HepG2 (cell line): Measurements from ENCODE around the gene TFEC. TPM values are rescaled to one million over a fixed set of nuclear protein-coding genes. Genes with fewer than 3 reads are reported as not detected.

Source experiments
- ATAC-seq: fragments of 200-7000 bp; cut with Tn5 transposase; 3 replicates; pipeline ENCODE4 v1.9.1; 2020; ENCODE audit warnings: mild to moderate bottlenecking, moderate library complexity
- BruUV-seq: library from RNA; stranded (reverse); fragments of 400-500 nt; replicated peaks from 2 replicates; lab custom pipeline; 2021; lab: Mats Ljungman, UMichigan
- CTCF ChIA-PET: fragments of 300-600 bp; formaldehyde crosslinking; extraction: SDS; loops from one replicate; lab custom pipeline; 2021; ENCODE audit warnings: low total read pairs, inconsistent platforms, low intra/inter-chr PET ratio; lab: Yijun Ruan, JAX
- POLR2A ChIA-PET: fragments of 350-600 bp; sonication (Branson Sonifier 250); formaldehyde crosslinking; loops from one replicate; lab custom pipeline; 2020; ENCODE audit warnings: antibody characterized with exemption, inconsistent platforms; lab: Yijun Ruan, JAX
- DNase-seq: peaks from one replicate; pipeline ENCODE4 v3.0.0-alpha.2; 2015; ENCODE audit warnings: low spot score
- FAIRE-seq: peaks from 3 replicates; lab custom pipeline; 2011; peaks lifted over from hg19 to GRCh38; lab: Jason Lieb, UNC
- H2AFZ ChIP-seq: one replicate; pipeline ENCODE4 v1.6.1; 2011; ENCODE audit warnings: low read length, inconsistent platforms
- H3K27ac ChIP-seq: fragments of 300-600 bp; 3 replicates; pipeline ENCODE4 v1.8.0; 2011; ENCODE audit warnings: mixed run types, mild to moderate bottlenecking, mixed read lengths, low read length, inconsistent platforms; ENCODE audit not compliant: insufficient read depth; ENCODE audit errors: extremely low read length
- H3K27me3 ChIP-seq, 2 experiments: fragments of 200-600 bp in 1 of 2; 2 replicates in 1 of 2; 3 replicates in 1 of 2; pipeline versions ENCODE4 v1.6.0 to v1.8.0; 2011; ENCODE audit warnings: low read length in 2 of 2, mild to moderate bottlenecking in 2 of 2, moderate library complexity in 2 of 2, inconsistent platforms in 1 of 2; ENCODE audit not compliant: insufficient read depth in 2 of 2, control insufficient read depth in 1 of 2
- H3K36me3 ChIP-seq, 2 experiments: fragments of 200-600 bp in 1 of 2; replicated peaks in 1 of 2; 2 replicates in 1 of 2; 3 replicates in 1 of 2; pipeline versions ENCODE4 v1.5.1 to v1.8.0; 2011; ENCODE audit warnings: low read length in 2 of 2, inconsistent platforms in 1 of 2; ENCODE audit not compliant: insufficient read depth in 2 of 2, control insufficient read depth in 1 of 2
- H3K4me1 ChIP-seq: 2 replicates; pipeline ENCODE4 v1.5.1; 2012; ENCODE audit warnings: low read length, inconsistent platforms; ENCODE audit not compliant: insufficient read depth
- H3K4me2 ChIP-seq: 2 replicates; pipeline ENCODE4 v1.6.0; 2011; ENCODE audit warnings: low read depth, low read length, inconsistent platforms
- H3K4me3 ChIP-seq, 3 experiments: fragments of 200-600 bp in 1 of 3; sonication (generic), shearing (Covaris generic) in 1 of 3; replicated peaks in 1 of 3; 2 replicates each; pipeline ENCODE4 v1.5.1; 2011 to 2016; ENCODE audit warnings: low read length in 3 of 3, inconsistent platforms in 2 of 3, low read depth in 2 of 3, mild to moderate bottlenecking in 2 of 3, control low read depth in 1 of 3, mixed read lengths in 1 of 3; ENCODE audit not compliant: insufficient read depth in 1 of 3
- H3K79me2 ChIP-seq: one replicate; pipeline ENCODE4 v1.6.1; 2011; ENCODE audit warnings: low read length, inconsistent platforms; ENCODE audit not compliant: insufficient read depth
- H3K9ac ChIP-seq: 2 replicates; pipeline ENCODE4 v1.6.0; 2011; ENCODE audit warnings: mild to moderate bottlenecking, low read depth, low read length, inconsistent platforms; ENCODE audit not compliant: insufficient read depth
- H3K9me3 ChIP-seq: 2 replicates; pipeline ENCODE4 v1.5.1; 2012; ENCODE audit warnings: mild to moderate bottlenecking, low read length
- H4K20me1 ChIP-seq: 2 replicates; pipeline ENCODE4 v1.6.0; 2011; ENCODE audit warnings: inconsistent platforms, mild to moderate bottlenecking, low read length, moderate library complexity; ENCODE audit not compliant: insufficient read depth
- CENPT ChIP-seq: sonication (generic); formaldehyde crosslinking; IDR thresholded peaks from 2 replicates; pipeline ENCODE4 v1.8.0; 2022; ENCODE audit warnings: low read depth, mild to moderate bottlenecking, moderate library complexity, missing genetic modification reagents
- FLYWCH1 ChIP-seq: sonication (generic); formaldehyde crosslinking; IDR thresholded peaks from 2 replicates; pipeline ENCODE4 v1.8.1; 2023; ENCODE audit warnings: mild to moderate bottlenecking, missing genetic modification reagents
- JUN ChIP-seq: sonication (generic); formaldehyde crosslinking; IDR thresholded peaks from 2 replicates; pipeline ENCODE4 v1.4.0; 2020; ENCODE audit warnings: mild to moderate bottlenecking, missing genetic modification reagents
- RNF219 ChIP-seq: sonication (generic); formaldehyde crosslinking; IDR thresholded peaks from 2 replicates; pipeline ENCODE4 v1.5.0; 2020; ENCODE audit warnings: mild to moderate bottlenecking, missing genetic modification reagents
- ZFX ChIP-seq: sonication (generic); formaldehyde crosslinking; IDR thresholded peaks from 2 replicates; pipeline ENCODE4 v1.4.0; 2020; ENCODE audit warnings: mild to moderate bottlenecking, low read depth, missing genetic modification reagents, moderate library complexity
- ZNF609 ChIP-seq: sonication (generic); formaldehyde crosslinking; IDR thresholded peaks from 2 replicates; pipeline ENCODE4 v1.4.0; 2020; ENCODE audit warnings: mild to moderate bottlenecking, missing genetic modification reagents, borderline replicate concordance
- ZNF841 ChIP-seq: sonication (generic); formaldehyde crosslinking; IDR thresholded peaks from 2 replicates; pipeline ENCODE4 v1.8.1; 2023; ENCODE audit warnings: missing genetic modification reagents, borderline replicate concordance
- WGBS: methylation state at CpG from one replicate; pipeline ENCODE4 v1.1.6; 2017; ENCODE audit warnings: low lambda C conversion rate; 5-methylcytosine and 5-hydroxymethylcytosine counted together
- in situ Hi-C: cut with HindIII; loops from 2 replicates; pipeline ENCODE4 v1.10.0; 2017; ENCODE audit warnings: low pct_unique_long_range_greater_than_20kb; ENCODE audit not compliant: extremely low pct_ligation_motif_present
- intact Hi-C: fragments of 100-400 bp; cut with micrococcal nuclease; formaldehyde crosslinking; loops from one replicate; pipeline ENCODE4 v1.10.0; 2022; ENCODE audit not compliant: unreplicated experiment
- polyA plus RNA-seq, 8 experiments: library from polyadenylated mRNA; depleted of rRNA in 3 of 8; stranded (reverse) in 7 of 8; unstranded in 1 of 8; fragments of >200 nt; fragmentation: Illumina TruSeq in 4 of 8; extraction: Trizol in 4 of 8; gene quantifications; 2 replicates each; pipeline versions ENCODE4 v1.2.1 to v1.2.3, GENCODE V29; 2011 to 2016; ENCODE audit warnings: low read depth in 4 of 8, missing spikeins in 1 of 8, mixed read lengths in 1 of 8; ENCODE audit not compliant: insufficient read depth in 1 of 8
- total RNA-seq, 5 experiments: library from RNA; depleted of rRNA; stranded (reverse); fragments of >200 nt; fragmentation: Illumina TruSeq; extraction: Trizol; gene quantifications; 2 replicates each; pipeline ENCODE4 v1.2.3, GENCODE V29; 2016; ENCODE audit warnings: low read depth in 1 of 5
- TF ChIP-seq, protein P1 (sequence below), 2 experiments: sonication (generic) in 1 of 2; formaldehyde crosslinking in 1 of 2; IDR thresholded peaks; 2 replicates each; pipeline versions ENCODE4 v1.4.0 to v1.6.1; 2018 to 2020; ENCODE audit warnings: missing genetic modification reagents in 2 of 2, borderline replicate concordance in 1 of 2, low read depth in 1 of 2, mild to moderate bottlenecking in 1 of 2, missing biosample characterization in 1 of 2

TFEC gene
- total and polyA plus RNA-seq, 2 of the 13 experiments (the other 11 are each of a cell fraction or from before 2014, with no cell fraction given), result not detected

- no peaks in the 10 kb centered on the region for H3K79me2 ChIP-seq
- H3K9me3 ChIP-seq, result no peaks in the 10 kb centered on the region
- no TSS peak for BruUV-seq
- no peaks in the 10 kb centered on the region for H3K4me1 ChIP-seq
- no peak for TF ChIP-seq ZFX (CRISPR knock-in tag)
- intact Hi-C loops (no loop called here), in situ Hi-C loops (no loop called here)
- no peaks in the 10 kb centered on the region for H3K36me3 ChIP-seq
- H3K9ac ChIP-seq, result no peak overlapping the region
- DNase-seq, result no peak
- no peaks in the 10 kb centered on the region; a peak in 1 of 5 replicates for H3K27me3 ChIP-seq
- no peaks in the 10 kb centered on the region; the same call in 1 of the 2 replicates for H4K20me1 ChIP-seq
- ChIA-PET CTCF (no interaction called here), POLR2A (no interaction called here)
- H3K4me2 ChIP-seq, result no peak overlapping the region
- 53% methylated on average over 5 of the region's 5 CpGs for WGBS
- ATAC-seq, result no peak
- H3K4me3 ChIP-seq, result no peak overlapping the region
- H2AFZ ChIP-seq, result no peak overlapping the region
- no peak for FAIRE-seq
- no peak overlapping the region for H3K27ac ChIP-seq
Observed at GRCh38 chr7:115975766-115976165, 54.8 kb downstream of the TFEC start.

- intact Hi-C loops (no loop called here), in situ Hi-C loops (no loop called here)
- ATAC-seq (no peak), DNase-seq (no peak), FAIRE-seq (no peak)
- Histone ChIP-seq H3K27me3 (no peaks in the 10 kb centered on the region; a peak in 1 of 5 replicates), H3K27ac (no peak overlapping the region), H3K9ac (no peak overlapping the region), H4K20me1 (no peaks in the 10 kb centered on the region; the same call in 1 of the 2 replicates), H2AFZ (no peak overlapping the region), H3K4me2 (no peak overlapping the region), H3K79me2 (no peaks in the 10 kb centered on the region), H3K9me3 (no peaks in the 10 kb centered on the region), H3K36me3 (no peaks in the 10 kb centered on the region), H3K4me1 (peaks cover 2% of the 10 kb centered on the region; the same call in 1 of the 2 replicates), H3K4me3 (no peak overlapping the region)
- POLR2A ChIA-PET, result no interaction called here
- WGBS, result 21% methylated on average over 3 of the region's 3 CpGs
- CTCF ChIA-PET, result no interaction called here
- BruUV-seq, result no TSS peak
- TF ChIP-seq CENPT (CRISPR knock-in tag) (no peak), RNF219 (CRISPR knock-in tag) (no peak), JUN (CRISPR knock-in tag) (no peak), ZNF841 (no peak), ZNF609 (CRISPR knock-in tag) (no peak), FLYWCH1 (CRISPR knock-in tag) (no peak)
- TF ChIP-seq, protein P1, sequence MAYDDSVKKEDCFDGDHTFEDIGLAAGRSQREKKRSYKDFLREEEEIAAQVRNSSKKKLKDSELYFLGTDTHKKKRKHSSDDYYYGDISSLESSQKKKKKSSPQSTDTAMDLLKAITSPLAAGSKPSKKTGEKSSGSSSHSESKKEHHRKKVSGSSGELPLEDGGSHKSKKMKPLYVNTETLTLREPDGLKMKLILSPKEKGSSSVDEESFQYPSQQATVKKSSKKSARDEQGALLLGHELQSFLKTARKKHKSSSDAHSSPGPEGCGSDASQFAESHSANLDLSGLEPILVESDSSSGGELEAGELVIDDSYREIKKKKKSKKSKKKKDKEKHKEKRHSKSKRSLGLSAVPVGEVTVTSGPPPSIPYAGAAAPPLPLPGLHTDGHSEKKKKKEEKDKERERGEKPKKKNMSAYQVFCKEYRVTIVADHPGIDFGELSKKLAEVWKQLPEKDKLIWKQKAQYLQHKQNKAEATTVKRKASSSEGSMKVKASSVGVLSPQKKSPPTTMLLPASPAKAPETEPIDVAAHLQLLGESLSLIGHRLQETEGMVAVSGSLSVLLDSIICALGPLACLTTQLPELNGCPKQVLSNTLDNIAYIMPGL (CRISPR knock-in tag; IDR thresholded peaks at IDR 0.05; ENCODE audit: borderline replicate concordance in 1 of 2, low read depth in 1 of 2), result no peak
Observed at GRCh38 chr7:115973406-115973805, 57.2 kb downstream of the TFEC start.
